Stimulated activated CD4-positive, alpha-beta T cell treated with anti-CD3 and anti-CD28 coated beads, Interleukin-1b, Interleukin-23, amount 100 ng/mL, for 4 hours (primary cell): ENCODE data around the gene NCAM2.

ENCODE experiments used
- DNase-seq, 2 donors: peaks; one replicate each; pipeline ENCODE4 v3.0.0-alpha.2; 2020; ENCODE audit warnings: low read depth in 2 of 2

Gene NCAM2

GRCh38 chr21:20997636-20998455, at the start of gene NCAM2:
NCAM2 (plus strand) TSS chr21:20998409.
- DNase-seq = peak; percentile 54 to 62

- DNase-seq = no peak
Observed at GRCh38 chr21:20949884-20950283, 48.3 kb upstream of the NCAM2 start.

- DNase-seq = no peak
Observed at GRCh38 chr21:20965816-20966215, 32.4 kb upstream of the NCAM2 start.

GRCh38 chr21:20968391-20968790, 29.8 kb upstream of the NCAM2 start:
- DNase-seq = no peak

- no peak for DNase-seq
Observed at GRCh38 chr21:20970691-20971090, 27.5 kb upstream of the NCAM2 start.

- peak in 1 of 2 donors; percentile 1 for DNase-seq
Observed at GRCh38 chr21:20971296-20971921, 26.8 kb upstream of the NCAM2 start.

- no peak for DNase-seq
Observed at GRCh38 chr21:20994790-20995189, 3.4 kb upstream of the NCAM2 start.

GRCh38 chr21:20996421-20997310, 1.5 kb upstream of the NCAM2 start:
- no peak for DNase-seq

- DNase-seq = no peak
Observed at GRCh38 chr21:20997311-20997635, 936 bp upstream of the NCAM2 start.

GRCh38 chr21:20998456-20998789, 214 bp downstream of the NCAM2 start:
- DNase-seq = no peak

GRCh38 chr21:20998886-20999285, 677 bp downstream of the NCAM2 start:
- no peak for DNase-seq

- peak in 1 of 2 donors; percentile 14 for DNase-seq
Observed at GRCh38 chr21:20999659-21000058, 1.4 kb downstream of the NCAM2 start.

- DNase-seq = no peak
Observed at GRCh38 chr21:21000591-21001175, 2.5 kb downstream of the NCAM2 start.

- no peak for DNase-seq
Observed at GRCh38 chr21:21001591-21002100, 3.4 kb downstream of the NCAM2 start.

- no peak for DNase-seq
Observed at GRCh38 chr21:21002153-21002552, 3.9 kb downstream of the NCAM2 start.

- DNase-seq = no peak
Observed at GRCh38 chr21:21003701-21004100, 5.5 kb downstream of the NCAM2 start.

GRCh38 chr21:21007606-21008005, 9.4 kb downstream of the NCAM2 start:
- DNase-seq = no peak

- no peak for DNase-seq
Observed at GRCh38 chr21:21010228-21010627, 12.0 kb downstream of the NCAM2 start.

- DNase-seq = no peak
Observed at GRCh38 chr21:21010698-21011097, 12.5 kb downstream of the NCAM2 start.

- no peak for DNase-seq
Observed at GRCh38 chr21:21018821-21019220, 20.6 kb downstream of the NCAM2 start.

GRCh38 chr21:21019681-21020080, 21.5 kb downstream of the NCAM2 start:
- DNase-seq = no peak

GRCh38 chr21:21025742-21026141, 27.5 kb downstream of the NCAM2 start:
- no peak for DNase-seq
